GM21717 (cell line): ENCODE data around the gene VEZF1.

Source experiments
- ATAC-seq: cut with Tn5 transposase; IDR thresholded peaks from one replicate; pipeline ENCODE4 v1.9.1; 2021; ENCODE audit warnings: mild to moderate bottlenecking, moderate library complexity; ENCODE audit not compliant: unreplicated experiment

Gene VEZF1

GRCh38 chr17:57935833-57936807, 51.9 kb downstream of the VEZF1 start:
- ATAC-seq: no peak

- no peak for ATAC-seq
These were observed 56.4 kb downstream of the VEZF1 start for GRCh38 chr17:57931488-57932137.

DNA sequence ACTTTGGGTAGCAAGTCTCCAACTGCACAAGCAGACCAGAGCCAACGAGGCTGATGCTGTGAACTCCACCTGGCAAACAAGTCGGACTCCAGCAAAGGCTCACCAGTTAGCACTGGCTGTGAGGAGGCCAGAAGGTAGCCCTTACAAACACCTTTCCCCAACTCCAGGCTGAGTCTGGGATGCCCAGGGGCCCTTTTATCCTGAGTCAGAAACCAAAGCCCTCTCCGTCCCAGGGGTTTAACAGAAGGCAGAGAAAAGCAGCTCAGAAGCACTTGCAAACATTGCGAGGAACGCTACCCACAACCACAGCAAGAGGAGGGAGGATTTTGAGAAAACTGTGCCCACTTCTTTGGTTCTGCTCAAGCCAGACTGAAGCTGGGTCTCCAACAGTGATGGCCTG, 57.8 kb downstream of the VEZF1 start:
- no peak for ATAC-seq

GRCh38 chr17:57929386-57929785, 58.7 kb downstream of the VEZF1 start:
- no peak for ATAC-seq

DNA sequence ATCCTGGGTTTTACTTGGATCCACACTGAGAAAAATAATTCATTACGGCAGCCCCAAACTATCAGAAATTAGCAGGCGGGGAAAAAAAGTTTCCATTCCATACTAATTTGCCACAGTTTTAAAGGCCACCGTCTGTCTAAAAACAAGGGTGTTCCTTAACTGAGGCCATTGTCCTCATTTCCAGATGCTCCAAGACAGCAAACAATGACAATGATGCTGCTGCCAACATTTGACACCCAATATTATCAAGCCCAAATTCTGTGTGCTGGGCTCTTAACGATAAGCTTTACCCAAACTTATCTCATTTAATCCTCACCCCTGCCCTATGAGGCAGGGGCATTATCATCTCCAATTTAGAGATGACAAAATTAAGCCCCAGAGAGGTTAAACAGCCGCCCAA, 59.1 kb downstream of the VEZF1 start:
- no peak for ATAC-seq

DNA sequence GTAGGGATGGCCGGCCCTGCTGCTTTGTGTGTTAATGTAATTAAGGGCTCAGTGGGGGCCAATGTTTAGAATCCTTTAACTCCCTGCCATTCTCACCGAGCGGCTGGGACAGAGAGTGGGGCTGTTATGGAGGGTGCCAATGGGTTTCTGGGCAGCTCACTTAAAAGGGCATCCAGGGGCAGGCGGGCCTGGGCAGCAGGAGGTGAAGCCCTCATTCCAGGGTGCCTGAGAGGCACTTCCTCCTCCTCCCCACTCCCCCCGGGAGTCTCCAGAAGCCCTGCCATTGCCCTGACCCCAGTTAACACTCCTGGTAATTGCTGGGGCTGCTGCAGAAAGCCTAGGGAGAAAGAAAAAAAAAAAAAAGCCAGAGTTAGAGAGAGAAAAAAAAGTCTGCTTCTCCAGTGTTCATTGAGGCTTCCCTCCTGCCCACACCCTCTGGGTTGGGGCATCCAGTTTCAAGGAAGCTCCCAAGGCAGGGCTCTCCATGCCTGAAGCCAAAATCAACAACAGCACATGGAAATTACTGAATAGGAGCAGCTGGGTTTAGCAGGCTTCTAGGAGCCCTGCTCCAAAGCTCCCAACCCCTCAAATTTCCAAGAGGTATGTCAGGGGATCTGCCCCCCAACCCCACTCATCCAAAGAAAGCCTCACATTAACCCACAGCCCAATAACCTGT, 60.9 kb downstream of the VEZF1 start:
- no peak for ATAC-seq

DNA sequence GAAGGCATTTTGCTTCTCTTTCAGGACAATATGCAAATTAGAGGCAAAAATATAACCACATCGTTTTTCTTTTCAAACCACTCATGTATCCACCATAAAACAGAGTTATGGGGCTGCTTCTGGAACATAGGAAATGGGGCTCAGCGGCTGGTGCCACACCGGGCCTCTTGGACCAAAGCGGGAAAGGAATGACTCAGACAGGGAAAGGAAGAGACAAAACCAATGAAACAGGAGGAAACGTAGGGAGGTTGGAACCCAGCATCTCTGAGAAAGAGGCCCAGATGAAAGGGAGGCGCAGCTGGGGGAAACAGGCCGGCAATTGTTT, 61.4 kb downstream of the VEZF1 start:
- no peak for ATAC-seq

- no peak for ATAC-seq
These were observed 62.6 kb downstream of the VEZF1 start for GRCh38 chr17:57925361-57925990.

GRCh38 chr17:57924677-57925076, 63.4 kb downstream of the VEZF1 start:
- no peak for ATAC-seq
